Activated CD8-positive, alpha-beta memory T cell treated with anti-CD3 and anti-CD28 coated beads for 36 hours (primary cell): ENCODE data around the gene OR9Q2. TPM values are rescaled to one million over a fixed set of nuclear protein-coding genes. Genes with fewer than 3 reads are reported as not detected.
"Not testable (repeated sequence)": the region's sequence is repeated elsewhere in the genome, so short reads cannot be mapped to it uniquely, and the experiment has no call there.

ENCODE experiments used
- CTCF ChIA-PET: fragments of 350-600 bp; sonication (Branson Sonifier 250); formaldehyde crosslinking; loops from one replicate; lab custom pipeline; 2021; ENCODE audit warnings: antibody characterized with exemption; lab: Charles Lee
- POLR2A ChIA-PET: fragments of 350-600 bp; sonication (Branson Sonifier 250); formaldehyde crosslinking; loops from one replicate; lab custom pipeline; 2021; ENCODE audit warnings: antibody characterized with exemption; lab: Charles Lee
- total RNA-seq, 2 experiments: library from RNA; stranded (reverse); gene quantifications; one replicate each; pipeline ENCODE4 v1.2.3, GENCODE V29; 2021

OR9Q2 gene, protein sequence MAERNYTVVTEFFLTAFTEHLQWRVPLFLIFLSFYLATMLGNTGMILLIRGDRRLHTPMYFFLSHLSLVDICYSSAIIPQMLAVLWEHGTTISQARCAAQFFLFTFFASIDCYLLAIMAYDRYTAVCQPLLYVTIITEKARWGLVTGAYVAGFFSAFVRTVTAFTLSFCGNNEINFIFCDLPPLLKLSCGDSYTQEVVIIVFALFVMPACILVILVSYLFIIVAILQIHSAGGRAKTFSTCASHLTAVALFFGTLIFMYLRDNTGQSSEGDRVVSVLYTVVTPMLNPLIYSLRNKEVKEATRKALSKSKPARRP
- total RNA-seq = not detected

DNA sequence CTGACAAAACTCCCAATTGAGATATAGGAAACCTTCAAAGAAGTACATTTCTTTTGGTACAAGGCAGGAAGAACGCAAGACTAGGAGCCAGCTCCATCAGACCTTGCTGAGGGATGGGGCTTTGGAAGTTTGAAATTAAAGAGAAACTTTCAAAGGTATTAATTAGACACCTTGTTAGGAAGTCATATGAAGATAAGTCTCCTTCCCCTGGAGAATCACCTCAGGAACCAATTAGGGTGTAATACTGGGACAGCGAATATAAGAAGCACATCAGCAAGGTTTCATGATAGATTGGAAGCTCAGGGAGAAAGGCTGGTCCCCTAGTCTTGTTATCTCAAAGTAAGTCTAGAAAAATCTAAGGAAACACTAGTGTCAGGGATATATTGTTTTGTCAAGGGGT is at the start of gene OR9Q2:
Gene OR9Q2 (plus strand): TSS at position 301 of the 400 bp plus-strand sequence. CDS start 1,421 bp downstream, outside the sequence.
- ChIA-PET CTCF (no interaction called here), POLR2A (no interaction called here)

GRCh38 chr11:58142761-58143160 is 46.1 kb upstream of the OR9Q2 start:
- CTCF ChIA-PET = no interaction called here
- POLR2A ChIA-PET = no interaction called here

- CTCF ChIA-PET = no interaction called here
- POLR2A ChIA-PET = no interaction called here
Measured at GRCh38 chr11:58152781-58153180, 36.1 kb upstream of the OR9Q2 start.

DNA sequence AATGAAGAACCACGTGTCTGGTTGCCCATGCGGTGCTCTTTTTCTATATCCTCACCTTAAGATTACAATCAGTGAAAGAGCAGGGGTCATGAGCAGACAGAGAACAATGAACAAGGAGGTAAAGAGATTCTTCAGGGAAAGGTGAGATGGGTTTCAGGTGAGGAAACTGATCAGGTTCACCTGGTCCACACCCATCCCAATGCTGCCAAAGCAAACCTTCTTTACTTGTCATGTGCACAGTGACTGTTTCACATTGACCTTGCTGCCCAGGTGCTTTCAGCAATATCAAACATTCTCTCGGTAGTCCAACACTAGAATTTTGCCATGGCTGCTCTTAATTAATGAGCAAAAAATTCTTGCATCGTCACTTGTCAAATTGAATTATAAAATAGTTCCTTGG is 24.5 kb upstream of the OR9Q2 start:
- ChIA-PET CTCF (no interaction called here), POLR2A (no interaction called here)

GRCh38 chr11:58164990-58165389 is 23.9 kb upstream of the OR9Q2 start:
- ChIA-PET POLR2A (no interaction called here), CTCF (no interaction called here)

DNA sequence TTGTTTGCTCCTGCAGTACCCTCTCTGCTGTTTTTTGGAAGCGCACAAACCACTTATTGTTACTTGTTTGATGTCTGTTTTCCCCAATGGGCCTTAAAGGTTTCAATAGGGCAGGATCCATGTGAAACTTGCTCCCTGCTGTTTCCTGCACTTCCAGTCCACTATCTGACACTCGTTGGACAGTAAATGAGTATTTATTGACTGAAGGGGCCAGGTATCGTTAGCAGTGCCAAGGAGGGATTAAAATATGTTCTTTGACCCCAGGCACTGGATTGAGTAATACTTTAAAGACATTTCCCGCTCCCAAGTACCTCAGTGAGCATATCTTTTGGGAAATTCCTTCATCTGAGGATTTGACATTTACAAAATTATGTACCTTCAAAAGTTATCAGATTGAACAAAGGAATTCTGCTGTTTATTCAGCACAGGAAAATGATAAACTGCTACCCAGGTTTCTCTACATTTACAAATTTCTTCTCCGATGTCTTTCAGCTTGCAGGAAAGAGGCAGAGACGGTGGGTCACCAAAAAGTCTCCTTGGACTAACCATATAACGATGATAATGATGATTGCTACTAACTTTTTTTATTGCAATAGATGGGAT is 23.3 kb upstream of the OR9Q2 start:
- POLR2A ChIA-PET = no interaction called here
- CTCF ChIA-PET = no interaction called here

DNA sequence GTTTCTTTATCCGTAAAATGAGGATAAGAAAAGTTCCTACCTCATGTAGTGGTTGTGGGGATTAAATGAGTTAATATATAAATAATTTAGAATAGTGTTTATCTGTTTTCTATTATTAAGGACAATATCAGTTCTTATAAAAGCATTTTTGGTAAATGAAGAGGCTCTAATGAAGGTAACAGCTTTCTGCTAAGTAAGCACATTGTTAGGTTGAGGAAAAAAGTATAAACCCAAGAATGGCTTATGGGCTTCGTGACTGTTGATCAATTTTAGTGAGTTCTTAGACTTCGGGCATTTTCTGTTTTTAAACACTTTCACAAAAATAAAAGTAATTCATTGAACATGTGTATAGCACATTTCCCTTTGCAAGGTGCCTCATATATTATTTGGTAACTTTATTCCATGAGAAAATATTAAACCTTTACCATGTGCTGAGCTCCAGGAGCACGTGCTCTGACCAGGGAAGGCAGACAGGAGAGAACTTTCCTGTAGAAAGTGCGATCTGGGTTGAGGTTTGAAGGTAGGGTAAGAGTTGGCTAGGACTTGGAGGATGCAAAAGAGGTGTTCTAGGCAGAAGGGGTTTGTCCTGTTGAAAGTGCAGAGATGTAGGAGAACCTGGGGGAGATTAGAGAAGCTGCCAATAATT is 11.3 kb upstream of the OR9Q2 start:
- ChIA-PET POLR2A (no interaction called here), CTCF (no interaction called here)

DNA sequence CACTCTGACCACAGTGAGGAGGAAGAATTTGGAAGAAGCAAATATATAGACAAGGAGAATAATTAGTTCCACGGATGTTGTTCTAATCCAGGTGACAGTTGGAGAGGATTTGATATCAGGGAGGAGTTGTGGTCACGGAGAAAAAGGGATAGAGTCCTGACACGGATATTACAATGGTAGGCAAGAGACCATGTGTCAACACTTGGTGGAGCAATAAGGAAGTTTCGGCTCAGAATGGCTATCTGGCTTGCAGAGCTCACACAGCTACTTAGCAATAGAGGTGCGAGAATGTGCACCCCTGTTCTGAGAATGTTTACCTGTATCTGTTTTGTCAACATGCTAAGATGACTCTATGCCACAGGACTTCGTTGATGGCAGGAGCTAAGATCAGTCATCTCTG is 10.4 kb upstream of the OR9Q2 start:
- POLR2A ChIA-PET = no interaction called here
- CTCF ChIA-PET = no interaction called here

GRCh38 chr11:58179648-58180047 is 9.2 kb upstream of the OR9Q2 start:
- ChIA-PET CTCF (interaction anchor here (0.6 kb wide), 1 partner anchor 1634 kb away, joined by 4 read pairs; no protein-coding TSS in a partner anchor), POLR2A (no interaction called here)

- POLR2A ChIA-PET = no interaction called here
- CTCF ChIA-PET = no interaction called here
Measured at GRCh38 chr11:58186938-58187337, 1.9 kb upstream of the OR9Q2 start.

DNA sequence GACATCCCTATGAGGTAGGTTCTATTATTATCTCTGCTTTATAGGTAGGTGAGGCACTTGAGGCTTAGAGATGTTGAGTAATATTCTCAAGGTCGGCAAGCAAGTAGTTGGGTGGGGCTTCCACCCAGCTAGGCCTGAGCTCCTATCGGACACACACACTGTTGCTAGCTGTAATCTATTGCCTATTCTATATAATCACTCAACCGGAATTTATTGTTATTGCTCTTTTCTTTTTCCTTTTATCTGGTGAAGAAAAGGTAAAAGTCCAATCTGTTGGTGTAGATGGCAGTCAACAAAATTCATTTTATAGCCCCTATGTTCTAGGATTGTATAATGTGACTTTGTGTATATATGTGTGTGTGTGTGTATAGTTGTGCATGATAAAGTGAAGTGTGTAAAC is 3.4 kb downstream of the OR9Q2 start:
- POLR2A ChIA-PET = no interaction called here

GRCh38 chr11:58193391-58193790 is 4.5 kb downstream of the OR9Q2 start:
- ChIA-PET CTCF (no interaction called here), POLR2A (no interaction called here)

More for the DNA sequence above, 3.4 kb downstream of the OR9Q2 start:
- CTCF ChIA-PET = no interaction called here

- ChIA-PET CTCF (no interaction called here), POLR2A (no interaction called here)
Measured at GRCh38 chr11:58195939-58196338, 7.1 kb downstream of the OR9Q2 start.

- CTCF ChIA-PET = no interaction called here
- POLR2A ChIA-PET = no interaction called here
Measured at GRCh38 chr11:58199271-58199670, 10.4 kb downstream of the OR9Q2 start.

DNA sequence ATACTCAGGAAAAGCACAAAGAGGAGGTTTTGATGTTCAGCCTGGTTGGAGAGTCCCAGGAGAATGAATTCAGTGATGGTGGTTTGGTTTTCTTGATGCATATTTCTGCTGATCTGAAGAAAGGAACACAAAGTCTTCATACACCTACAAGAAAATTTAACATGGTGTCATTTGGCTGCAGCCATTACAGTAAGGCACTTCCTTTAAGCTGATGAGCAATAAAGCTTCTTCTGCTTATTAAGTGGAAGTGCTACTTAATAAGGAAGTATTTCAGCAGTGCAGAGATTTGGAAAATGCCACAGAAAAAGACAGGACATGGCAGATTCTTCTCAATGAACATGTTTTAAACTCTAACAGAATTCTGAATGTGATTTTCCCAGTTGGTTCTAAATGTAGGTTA is 15.2 kb downstream of the OR9Q2 start, which contains the start of gene OR1S2:
Gene OR1S2 (minus strand): TSS at position 101 of the 400 bp plus-strand sequence. CDS start 0 bp downstream, at position 101.
- CTCF ChIA-PET = no interaction called here
- POLR2A ChIA-PET = no interaction called here

GRCh38 chr11:58212420-58212819 is 23.6 kb downstream of the OR9Q2 start, which contains the start of gene OR1S1:
TSS of gene OR1S1 (plus strand) at chr11:58212720.
- CTCF ChIA-PET, POLR2A ChIA-PET: not testable (repeated sequence)

DNA sequence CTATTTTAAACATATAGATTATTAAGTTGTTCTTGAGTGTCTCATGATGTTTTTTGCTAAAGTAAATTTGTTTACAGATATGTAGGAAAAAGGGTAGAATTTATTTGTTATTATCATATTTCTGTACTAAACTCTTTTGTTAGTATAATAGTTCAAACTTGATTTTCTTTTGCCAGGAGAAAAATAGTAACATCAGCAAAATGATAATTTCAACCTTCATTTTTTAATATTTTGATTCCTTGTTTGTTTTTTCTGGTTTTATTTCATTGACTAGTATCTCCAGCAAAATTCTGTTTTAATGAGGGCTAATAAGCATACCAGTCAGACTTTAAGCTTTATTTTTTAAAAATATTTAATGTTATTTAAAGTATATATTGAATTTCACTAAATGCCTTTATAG is 27.6 kb downstream of the OR9Q2 start:
- POLR2A ChIA-PET = no interaction called here
- CTCF ChIA-PET = no interaction called here

- CTCF ChIA-PET = no interaction called here
- POLR2A ChIA-PET = no interaction called here
Measured at GRCh38 chr11:58222721-58223120, 33.9 kb downstream of the OR9Q2 start.

DNA sequence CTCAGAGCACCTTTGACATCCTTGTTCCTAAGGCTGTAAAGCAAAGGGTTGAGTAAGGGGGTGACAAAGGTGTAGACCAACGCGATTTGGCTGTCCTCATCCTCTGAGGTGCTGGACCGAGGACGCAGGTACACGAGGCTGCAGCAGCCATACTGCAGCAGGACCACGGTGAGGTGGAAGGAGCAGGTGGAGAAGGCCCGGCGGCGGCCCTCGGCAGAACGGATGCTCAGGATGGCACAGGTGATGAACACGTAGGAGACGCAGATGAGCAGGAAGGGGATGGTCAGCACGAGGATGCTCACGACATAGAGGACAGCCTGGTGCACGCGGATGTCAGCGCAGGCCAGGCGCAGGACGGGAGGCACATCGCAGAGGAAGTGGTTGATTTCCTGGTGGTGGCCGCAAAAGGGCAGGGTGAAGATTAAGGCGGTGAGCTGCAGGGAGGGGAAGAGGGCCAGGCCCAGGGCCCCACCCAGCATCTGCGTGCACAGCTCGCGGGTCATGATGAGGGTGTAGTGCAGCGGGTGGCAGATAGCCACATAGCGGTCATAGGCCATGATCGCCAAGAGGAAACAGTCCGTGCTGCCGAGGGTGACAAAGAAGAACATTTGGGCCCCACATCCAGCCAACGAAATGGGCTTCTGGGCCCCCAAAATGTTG is 39.2 kb downstream of the OR9Q2 start:
- CTCF ChIA-PET = no interaction called here
- POLR2A ChIA-PET = no interaction called here
